ENCODE measurements around the gene CLASP1. TPM values are rescaled to one million over a fixed set of nuclear protein-coding genes. Genes with fewer than 3 reads are reported as not detected.

The CLASP1 gene
- total RNA-seq, 6 experiments from 2014 or later: 19.7 to 32.4 (median 24.1) TPM

GRCh38 chr2:121577381-121577780 lies 71.9 kb downstream of the CLASP1 start:
- no peaks in the 10 kb centered on the region for H3K36me3 ChIP-seq
- H3K27ac ChIP-seq: no peak overlapping the region
- intact Hi-C loops (cut with DNase I): no loop called here
- H3K4me1 ChIP-seq: peaks cover 0 to 13% (median 0%) of the 10 kb centered on the region in 4 donors
- H3K9me3 ChIP-seq: no peaks in the 10 kb centered on the region
- ATAC-seq (no peak), DNase-seq (no peak)
- no peak for TF ChIP-seq POLR2A (IDR thresholded peaks at IDR 0.05)
- TF ChIP-seq, protein P1, sequence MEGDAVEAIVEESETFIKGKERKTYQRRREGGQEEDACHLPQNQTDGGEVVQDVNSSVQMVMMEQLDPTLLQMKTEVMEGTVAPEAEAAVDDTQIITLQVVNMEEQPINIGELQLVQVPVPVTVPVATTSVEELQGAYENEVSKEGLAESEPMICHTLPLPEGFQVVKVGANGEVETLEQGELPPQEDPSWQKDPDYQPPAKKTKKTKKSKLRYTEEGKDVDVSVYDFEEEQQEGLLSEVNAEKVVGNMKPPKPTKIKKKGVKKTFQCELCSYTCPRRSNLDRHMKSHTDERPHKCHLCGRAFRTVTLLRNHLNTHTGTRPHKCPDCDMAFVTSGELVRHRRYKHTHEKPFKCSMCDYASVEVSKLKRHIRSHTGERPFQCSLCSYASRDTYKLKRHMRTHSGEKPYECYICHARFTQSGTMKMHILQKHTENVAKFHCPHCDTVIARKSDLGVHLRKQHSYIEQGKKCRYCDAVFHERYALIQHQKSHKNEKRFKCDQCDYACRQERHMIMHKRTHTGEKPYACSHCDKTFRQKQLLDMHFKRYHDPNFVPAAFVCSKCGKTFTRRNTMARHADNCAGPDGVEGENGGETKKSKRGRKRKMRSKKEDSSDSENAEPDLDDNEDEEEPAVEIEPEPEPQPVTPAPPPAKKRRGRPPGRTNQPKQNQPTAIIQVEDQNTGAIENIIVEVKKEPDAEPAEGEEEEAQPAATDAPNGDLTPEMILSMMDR (IDR thresholded peaks at IDR 0.05): no peak
- WGBS (ENCODE audit: insufficient coverage, low coverage, low lambda C conversion rate, missing lambda C conversion rate): 67% methylated on average over 1 of the region's 1 CpG
- no peaks in the 10 kb centered on the region for H3K27me3 ChIP-seq
- no peak overlapping the region for H3K4me3 ChIP-seq

DNA sequence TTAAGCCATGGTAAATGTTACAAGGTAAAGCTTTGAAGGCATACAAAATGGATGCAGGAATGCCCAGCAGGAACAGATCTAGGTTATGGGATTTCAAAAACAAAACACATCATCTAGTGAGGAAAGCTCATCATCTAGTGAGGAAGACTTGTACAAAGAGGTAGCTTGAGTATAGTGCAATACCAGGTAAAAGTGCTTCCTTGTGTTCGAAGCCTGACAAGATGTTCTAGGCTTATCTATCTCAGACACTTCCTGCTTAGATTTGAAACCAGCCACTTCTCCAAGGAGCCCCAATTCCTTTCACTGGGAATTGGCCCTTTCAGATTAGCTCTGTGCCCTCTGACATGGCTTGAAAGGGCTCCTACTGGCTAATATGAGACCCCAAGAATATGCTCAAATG lies 73.0 kb downstream of the CLASP1 start:
- Histone ChIP-seq H3K27ac (peak overlapping the region in 1 of 3 donors; percentile 36), H3K4me3 (no peak overlapping the region), H3K9me3 (no peaks in the 10 kb centered on the region), H3K36me3 (no peaks in the 10 kb centered on the region), H3K4me1 (peaks cover 0 to 13% (median 0%) of the 10 kb centered on the region in 4 donors), H3K27me3 (no peaks in the 10 kb centered on the region)
- ATAC-seq (peak; percentile 5 to 42 (median 22)), DNase-seq (no peak)
- TF ChIP-seq POLR2A (IDR thresholded peaks at IDR 0.05): no peak
- TF ChIP-seq, protein P1 (IDR thresholded peaks at IDR 0.05): no peak
- intact Hi-C loops (cut with DNase I): no loop called here
- 44% methylated on average over 1 of the region's 1 CpG for WGBS (ENCODE audit: insufficient coverage, low coverage, low lambda C conversion rate, missing lambda C conversion rate)

GRCh38 chr2:121575800-121576199 lies 73.5 kb downstream of the CLASP1 start:
- intact Hi-C loops (cut with DNase I): no loop called here
- H3K36me3 ChIP-seq: no peaks in the 10 kb centered on the region
- H3K4me1 ChIP-seq: peaks cover 0 to 13% (median 0%) of the 10 kb centered on the region in 4 donors
- no peak overlapping the region for H3K4me3 ChIP-seq
- no peak for DNase-seq
- whole genome bisulfite sequencing (ENCODE audit: insufficient coverage, low coverage, low lambda C conversion rate, missing lambda C conversion rate): 46% methylated on average over 3 of the region's 3 CpGs
- peak overlapping the region in 1 of 3 donors; percentile 36 for H3K27ac ChIP-seq
- TF ChIP-seq POLR2A (IDR thresholded peaks at IDR 0.05): no peak
- TF ChIP-seq, protein P1 (IDR thresholded peaks at IDR 0.05): no peak
- no peaks in the 10 kb centered on the region for H3K9me3 ChIP-seq
- H3K27me3 ChIP-seq: no peaks in the 10 kb centered on the region
- peak; percentile 85 to 92 (median 92) for ATAC-seq

GRCh38 chr2:121570667-121571055 lies 78.6 kb downstream of the CLASP1 start:
- intact Hi-C loops (cut with DNase I): no loop called here
- peaks cover 0 to 21% (median 0%) of the 10 kb centered on the region in 4 donors for H3K4me1 ChIP-seq
- no peaks in the 10 kb centered on the region for H3K27me3 ChIP-seq
- no peak for TF ChIP-seq POLR2A (IDR thresholded peaks at IDR 0.05)
- TF ChIP-seq, protein P1 (IDR thresholded peaks at IDR 0.05): no peak
- ATAC-seq (no peak), DNase-seq (no peak)
- H3K4me3 ChIP-seq: no peak overlapping the region
- no peaks in the 10 kb centered on the region for H3K9me3 ChIP-seq
- 83% methylated on average over 2 of the region's 2 CpGs for WGBS (ENCODE audit: insufficient coverage, low coverage, low lambda C conversion rate, missing lambda C conversion rate)
- no peak overlapping the region for H3K27ac ChIP-seq
- H3K36me3 ChIP-seq: no peaks in the 10 kb centered on the region
